ENCODE results near the gene PLXDC1. TPM values are rescaled to one million over a fixed set of nuclear protein-coding genes. Genes with fewer than 3 reads are reported as not detected.

PLXDC1 gene
- total and polyA plus RNA-seq, 2 of the 13 experiments (the other 11 are each of a cell fraction or from before 2014, with no cell fraction given): not detected

GRCh38 chr17:39115135-39115534, 36.3 kb downstream of the PLXDC1 start:
- ChIA-PET CTCF (ENCODE audit: low intra/inter-chr PET ratio, low total read pairs) (no interaction called here), POLR2A (interaction anchor here (1.7 kb wide), 1 partner anchor 10 kb away, joined by 4 read pairs; no protein-coding TSS in a partner anchor)
- peaks cover 6 to 43% of the 10 kb centered on the region in 2 experiments for H3K27me3 ChIP-seq (ENCODE audit: control insufficient read depth in 1 of 2, insufficient read depth in 2 of 2, low read length in 2 of 2)
- no peak overlapping the region; the same call in 1 of the 2 replicates for H3K4me2 ChIP-seq (ENCODE audit: low read depth, low read length)
- no peak overlapping the region for H3K9ac ChIP-seq (ENCODE audit: insufficient read depth, low read depth, low read length)
- no peak overlapping the region for H3K27ac ChIP-seq (ENCODE audit: extremely low read length, insufficient read depth, low read length)
- H3K9me3 ChIP-seq (ENCODE audit: low read length): no peaks in the 10 kb centered on the region
- DNase-seq (ENCODE audit: low spot score) (no peak), ATAC-seq (no peak; the same call in 2 of the 3 replicates), FAIRE-seq (no peak)
- TF ChIP-seq BHLHE40 (IDR thresholded peaks at IDR 0.05; ENCODE audit: low read length) (0 out of 2 replicates have a peak, but pooled peaks have one; percentile 48), ZNF607 (CRISPR knock-in tag; IDR thresholded peaks at IDR 0.05; ENCODE audit: borderline replicate concordance) (0 out of 2 replicates have a peak, but pooled peaks have one; percentile 26), DMAP1 (CRISPR knock-in tag; IDR thresholded peaks at IDR 0.05) (no peak), NFE2 (CRISPR knock-in tag; IDR thresholded peaks at IDR 0.05) (0 out of 2 replicates have a peak, but pooled peaks have one; percentile 47), SALL1 (CRISPR knock-in tag; IDR thresholded peaks at IDR 0.05) (no peak), NFE2L2 (IDR thresholded peaks at IDR 0.05; ENCODE audit: low read length) (peak; percentile 63), FOXM1 (CRISPR knock-in tag; IDR thresholded peaks at IDR 0.05) (no peak)
- TF ChIP-seq, protein P1, sequence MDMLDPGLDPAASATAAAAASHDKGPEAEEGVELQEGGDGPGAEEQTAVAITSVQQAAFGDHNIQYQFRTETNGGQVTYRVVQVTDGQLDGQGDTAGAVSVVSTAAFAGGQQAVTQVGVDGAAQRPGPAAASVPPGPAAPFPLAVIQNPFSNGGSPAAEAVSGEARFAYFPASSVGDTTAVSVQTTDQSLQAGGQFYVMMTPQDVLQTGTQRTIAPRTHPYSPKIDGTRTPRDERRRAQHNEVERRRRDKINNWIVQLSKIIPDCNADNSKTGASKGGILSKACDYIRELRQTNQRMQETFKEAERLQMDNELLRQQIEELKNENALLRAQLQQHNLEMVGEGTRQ (IDR thresholded peaks at IDR 0.05; ENCODE audit: low read depth, low read length): no peak
- TF ChIP-seq, protein P1 (CRISPR knock-in tag; IDR thresholded peaks at IDR 0.05; ENCODE audit: borderline replicate concordance): peak; percentile 55; the same call in 1 of the 2 replicates
- no peaks in the 10 kb centered on the region for H3K79me2 ChIP-seq (ENCODE audit: insufficient read depth, low read length)
- H2AFZ ChIP-seq (ENCODE audit: low read length): no peak overlapping the region
- peaks cover 9% of the 10 kb centered on the region for H3K4me1 ChIP-seq (ENCODE audit: insufficient read depth, low read length)
- no peaks in the 10 kb centered on the region for H3K36me3 ChIP-seq (replicated peaks in 1 of 2; ENCODE audit: control insufficient read depth in 1 of 2, insufficient read depth in 2 of 2, low read length in 2 of 2)
- in situ Hi-C loops (cut with HindIII; ENCODE audit: extremely low pct_ligation_motif_present, low pct_unique_long_range_greater_than_20kb) (no loop called here), intact Hi-C loops (cut with micrococcal nuclease; ENCODE audit: unreplicated experiment) (no loop called here)
- H4K20me1 ChIP-seq (ENCODE audit: insufficient read depth, low read length): no peaks in the 10 kb centered on the region
- no TSS peak for BruUV-seq (replicated peaks)
- H3K4me3 ChIP-seq (replicated peaks in 1 of 3; ENCODE audit: insufficient read depth in 1 of 3, low read depth in 2 of 3, low read length in 3 of 3): no peak overlapping the region
- WGBS (ENCODE audit: low lambda C conversion rate): 2% methylated on average over 5 of the region's 5 CpGs
